Measurements from ENCODE around the gene SMAD6. TPM values are rescaled to one million over a fixed set of nuclear protein-coding genes. Genes with fewer than 3 reads are reported as not detected.

The SMAD6 gene
- total and polyA plus RNA-seq, 9 of the 15 experiments (the other 6 are each of a cell fraction or from before 2014, with no cell fraction given) = 0.10 to 15.5 (median 3.7) TPM

- no peak for TF ChIP-seq ZNF668 (CRISPR knock-in tag; IDR thresholded peaks at IDR 0.05)
These were observed 28.4 kb downstream of the SMAD6 start (continued) for GRCh38 chr15:66730168-66731021.

GRCh38 chr15:66733976-66734375 is 31.9 kb downstream of the SMAD6 start:
- Histone ChIP-seq H3K9me3 (replicated peaks; ENCODE audit: control insufficient read depth, insufficient read depth, low read depth, low read length) (no peaks in the 10 kb centered on the region), H2AFZ (ENCODE audit: low read depth, low read length) (no peak overlapping the region), H3K79me2 (ENCODE audit: control insufficient read depth, insufficient read depth, low read length) (peaks cover 42% of the 10 kb centered on the region), H3K9ac (ENCODE audit: insufficient read depth in 1 of 2, low read depth in 2 of 2, low read length in 2 of 2) (no peak overlapping the region), H4K20me1 (replicated peaks; ENCODE audit: control insufficient read depth, insufficient read depth, low read length) (peaks cover 10% of the 10 kb centered on the region; the same call in 1 of the 2 replicates), H3K4me1 (replicated peaks in 1 of 2; ENCODE audit: control insufficient read depth in 2 of 2, insufficient read depth in 2 of 2, low read length in 2 of 2) (peaks cover 0 to 16% of the 10 kb centered on the region in 2 experiments; a peak in 2 of 5 replicates), H3K4me3 (no peak overlapping the region), H3K4me2 (ENCODE audit: insufficient read depth, low read length) (no peak overlapping the region), H3K27me3 (ENCODE audit: control insufficient read depth in 2 of 2, insufficient read depth in 2 of 2, low read length in 2 of 2) (no peaks in the 10 kb centered on the region), H3K9me1 (ENCODE audit: control insufficient read depth, insufficient read depth, low read length) (no peaks in the 10 kb centered on the region), H3K27ac (ENCODE audit: extremely low read depth, low read depth, low read length) (no peak overlapping the region), H3K36me3 (ENCODE audit: control insufficient read depth, insufficient read depth, low read length) (peaks cover 2% of the 10 kb centered on the region; the same call in 2 of the 3 replicates)
- BruUV-seq (replicated peaks) = no TSS peak
- TF ChIP-seq TAF7 (tag; IDR thresholded peaks at IDR 0.05) = no peak
- TF ChIP-seq ARHGAP35 (IDR thresholded peaks at IDR 0.05; ENCODE audit: partially characterized antibody) = no peak
- no peak for TF ChIP-seq ZNF274 (IDR thresholded peaks at IDR 0.05; ENCODE audit: borderline replicate concordance, low read depth, low read length)
- TF ChIP-seq RHOXF2B (CRISPR knock-in tag; conservative IDR thresholded peaks at IDR 0.05) = no peak
- no peak for TF ChIP-seq HBP1 (CRISPR knock-in tag; IDR thresholded peaks at IDR 0.05)
- TF ChIP-seq ZNF589 (CRISPR knock-in tag; IDR thresholded peaks at IDR 0.05; ENCODE audit: low read depth) = no peak
- TF ChIP-seq NKRF (IDR thresholded peaks at IDR 0.05; ENCODE audit: borderline replicate concordance) = no peak
- no peak for TF ChIP-seq NELFE (IDR thresholded peaks at IDR 0.05; ENCODE audit: insufficient read depth, insufficient read length)
- no peak for TF ChIP-seq SMAD3 (CRISPR knock-in tag; conservative IDR thresholded peaks at IDR 0.05)
- ChIA-PET CTCF (ENCODE audit: low intra/inter-chr PET ratio) (no interaction called here), POLR2A (no interaction called here)
- FAIRE-seq (no peak), DNase-seq (ENCODE audit: extremely low read depth in 1 of 4, low spot score in 3 of 4) (no peak), ATAC-seq (no peak)
- 73% methylated on average over 10 of the region's 11 CpGs for WGBS (ENCODE audit: insufficient coverage, low coverage, missing lambda C conversion rate)
- in situ Hi-C loops (cut with MboI) = no loop called here
- intact Hi-C loops (cut with micrococcal nuclease) = no loop called here

Measured in K562 (cell line).